Ovary (tissue), 3 donors: ENCODE data around the gene HNF1B.

ENCODE experiments used
- POLR2A ChIP-seq: fragments of 450-650 bp; IDR thresholded peaks from one replicate; pipeline ENCODE4 v1.6.1; 2017; ENCODE audit warnings: antibody characterized with exemption, mild to moderate bottlenecking, moderate library complexity
- TF ChIP-seq, protein P1 (sequence below), 3 donors: fragments of 450-650 bp in 2 of 3; fragments of 200-600 bp in 1 of 3; IDR thresholded peaks; one replicate each; pipeline versions ENCODE4 v1.5.1 to v1.8.0; 2016 to 2022; ENCODE audit warnings: antibody characterized with exemption in 3 of 3, mild to moderate bottlenecking in 1 of 3
- donor health status: DM: no; HTN: no; CAD: no.

- no peak for TF ChIP-seq POLR2A
- TF ChIP-seq, protein P1, sequence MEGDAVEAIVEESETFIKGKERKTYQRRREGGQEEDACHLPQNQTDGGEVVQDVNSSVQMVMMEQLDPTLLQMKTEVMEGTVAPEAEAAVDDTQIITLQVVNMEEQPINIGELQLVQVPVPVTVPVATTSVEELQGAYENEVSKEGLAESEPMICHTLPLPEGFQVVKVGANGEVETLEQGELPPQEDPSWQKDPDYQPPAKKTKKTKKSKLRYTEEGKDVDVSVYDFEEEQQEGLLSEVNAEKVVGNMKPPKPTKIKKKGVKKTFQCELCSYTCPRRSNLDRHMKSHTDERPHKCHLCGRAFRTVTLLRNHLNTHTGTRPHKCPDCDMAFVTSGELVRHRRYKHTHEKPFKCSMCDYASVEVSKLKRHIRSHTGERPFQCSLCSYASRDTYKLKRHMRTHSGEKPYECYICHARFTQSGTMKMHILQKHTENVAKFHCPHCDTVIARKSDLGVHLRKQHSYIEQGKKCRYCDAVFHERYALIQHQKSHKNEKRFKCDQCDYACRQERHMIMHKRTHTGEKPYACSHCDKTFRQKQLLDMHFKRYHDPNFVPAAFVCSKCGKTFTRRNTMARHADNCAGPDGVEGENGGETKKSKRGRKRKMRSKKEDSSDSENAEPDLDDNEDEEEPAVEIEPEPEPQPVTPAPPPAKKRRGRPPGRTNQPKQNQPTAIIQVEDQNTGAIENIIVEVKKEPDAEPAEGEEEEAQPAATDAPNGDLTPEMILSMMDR (IDR thresholded peaks at IDR 0.05): no peak
Measured at GRCh38 chr17:37742762-37743611, 1.9 kb downstream of the HNF1B start.
